Progenitor cell of endocrine pancreas (in vitro differentiated cells): Measurements from ENCODE around the gene LDHB. TPM values are rescaled to one million over a fixed set of nuclear protein-coding genes. Genes with fewer than 3 reads are reported as not detected.

Experiments used
- DNase-seq: peaks from one replicate; pipeline ENCODE4 v3.0.0; 2021; ENCODE audit warnings: low spot score; ENCODE audit not compliant: unreplicated experiment
- H3K27ac Mint-ChIP-seq: 2 replicates; pipeline ENCODE4 v1.8.0; 2021; ENCODE audit warnings: mild to moderate bottlenecking, moderate library complexity, mixed read lengths
- H3K27me3 Mint-ChIP-seq: 2 replicates; pipeline ENCODE4 v1.8.0; 2021; ENCODE audit warnings: mixed read lengths
- H3K36me3 Mint-ChIP-seq: 2 replicates; pipeline ENCODE4 v1.8.0; 2022; ENCODE audit warnings: mixed read lengths; ENCODE audit not compliant: insufficient read depth
- H3K4me1 Mint-ChIP-seq: 2 replicates; pipeline ENCODE4 v1.8.0; 2021; ENCODE audit warnings: low read depth, mixed read lengths
- H3K4me3 Mint-ChIP-seq: 2 replicates; pipeline ENCODE4 v1.8.0; 2021; ENCODE audit warnings: low read depth, mild to moderate bottlenecking, moderate library complexity, mixed read lengths
- H3K9me3 Mint-ChIP-seq: 2 replicates; pipeline ENCODE4 v1.8.0; 2021; ENCODE audit warnings: low read depth, mixed read lengths
- CTCF ChIP-seq: fragments of 200-600 bp; sonication (generic); IDR thresholded peaks from one replicate; pipeline ENCODE4 v1.5.0; 2021; ENCODE audit warnings: antibody characterized with exemption, mild to moderate bottlenecking; ENCODE audit not compliant: unreplicated experiment
- long read RNA-seq: library from polyadenylated mRNA; unstranded; transcript quantifications from one replicate; pipeline ENCODE4 v2.0.0, GENCODE V29; 2020
- total RNA-seq: library from RNA; stranded (reverse); gene quantifications from 2 replicates; pipeline ENCODE4 v1.2.1, GENCODE V29; 2021

The LDHB gene
- total RNA-seq: 1,628 and 1,645 TPM in 2 replicates
- long read RNA-seq, transcript LDHB-201 (8 exons, 1,303 nt): major isoform, 5,449 of 5,555 reads
- long read RNA-seq, transcript LDHB-210 (2 exons, 544 nt): minor isoform, 30 of 5,555 reads
- long read RNA-seq, partial matches to known transcripts: 36 of 5,555 reads
- long read RNA-seq, other reads (novel, unspliced or antisense): 35 of 5,555 reads

GRCh38 chr12:21657326-21658077, at the start of gene LDHB:
TSS of gene LDHB (minus strand) at chr12:21657842. CDS start at chr12:21654671, 3,171 bp downstream.
- peak; percentile 94 for DNase-seq
- H3K27me3 Mint-ChIP-seq: no peaks in the 10 kb centered on the region
- peak within 1 kb of the TSS; percentile 98 for H3K4me3 Mint-ChIP-seq
- peak within 1 kb of the TSS; percentile 99 for H3K27ac Mint-ChIP-seq
- H3K4me1 Mint-ChIP-seq: peaks cover 39% of the 10 kb centered on the region
- peak; percentile 9 for TF ChIP-seq CTCF
- H3K36me3 Mint-ChIP-seq: peaks cover 19% of the 10 kb centered on the region
- no peaks in the 10 kb centered on the region for H3K9me3 Mint-ChIP-seq

- H3K4me3 Mint-ChIP-seq: no peak overlapping the region
- peaks cover 10% of the 10 kb centered on the region for H3K9me3 Mint-ChIP-seq
- H3K4me1 Mint-ChIP-seq: peaks cover 2% of the 10 kb centered on the region
- no peak for DNase-seq
- peak; percentile 29 for TF ChIP-seq CTCF
- no peak overlapping the region for H3K27ac Mint-ChIP-seq
- peaks cover 5% of the 10 kb centered on the region for H3K27me3 Mint-ChIP-seq
- no peaks in the 10 kb centered on the region for H3K36me3 Mint-ChIP-seq
Measured at GRCh38 chr12:21704847-21705246, 47.2 kb upstream of the LDHB start.

GRCh38 chr12:21699851-21700250, 42.2 kb upstream of the LDHB start:
- peaks cover 3% of the 10 kb centered on the region for H3K9me3 Mint-ChIP-seq
- H3K27ac Mint-ChIP-seq: no peak overlapping the region
- no peak for DNase-seq
- no peaks in the 10 kb centered on the region for H3K36me3 Mint-ChIP-seq
- no peak for TF ChIP-seq CTCF
- H3K4me3 Mint-ChIP-seq: no peak overlapping the region
- H3K4me1 Mint-ChIP-seq: peaks cover 1% of the 10 kb centered on the region
- H3K27me3 Mint-ChIP-seq: peaks cover 3% of the 10 kb centered on the region

- H3K27ac Mint-ChIP-seq: no peak overlapping the region
- no peaks in the 10 kb centered on the region for H3K36me3 Mint-ChIP-seq
- no peaks in the 10 kb centered on the region for H3K9me3 Mint-ChIP-seq
- DNase-seq: no peak
- peaks cover 3% of the 10 kb centered on the region for H3K27me3 Mint-ChIP-seq
- no peak overlapping the region for H3K4me3 Mint-ChIP-seq
- peak; percentile 97 for TF ChIP-seq CTCF
- H3K4me1 Mint-ChIP-seq: peaks cover 1% of the 10 kb centered on the region
Measured at GRCh38 chr12:21697904-21698630, 40.4 kb upstream of the LDHB start.

GRCh38 chr12:21696625-21697024, 39.0 kb upstream of the LDHB start:
- Mint-ChIP-seq H3K27me3 (peaks cover 3% of the 10 kb centered on the region), H3K36me3 (no peaks in the 10 kb centered on the region), H3K27ac (no peak overlapping the region), H3K4me1 (peaks cover 1% of the 10 kb centered on the region), H3K9me3 (peaks cover 7% of the 10 kb centered on the region), H3K4me3 (no peak overlapping the region)
- no peak for DNase-seq
- TF ChIP-seq CTCF: no peak
